Fibroblast of villous mesenchyme (primary cell): ENCODE results near the gene TCN2. TPM values are rescaled to one million over a fixed set of nuclear protein-coding genes. Genes with fewer than 3 reads are reported as not detected.

ENCODE experiments used
- DNase-seq: peaks from one replicate; pipeline ENCODE4 v3.0.0-alpha.2; 2010; ENCODE audit warnings: low read depth
- H3K4me3 ChIP-seq: 2 replicates; pipeline ENCODE4 v1.5.1; 2011; ENCODE audit warnings: low read depth, mild to moderate bottlenecking, low read length
- total RNA-seq: library from RNA; depleted of rRNA; stranded (reverse); fragments of >200 nt; gene quantifications from 2 replicates; pipeline ENCODE4 v1.2.3, GENCODE V29; 2012
- TF ChIP-seq, protein P1 (sequence below): IDR thresholded peaks from 2 replicates; pipeline ENCODE4 v1.5.1; 2012; ENCODE audit warnings: low read depth, mild to moderate bottlenecking, low read length; ENCODE audit not compliant: insufficient read depth

The TCN2 gene
- total RNA-seq, 1 donor = 3.9 TPM

DNA sequence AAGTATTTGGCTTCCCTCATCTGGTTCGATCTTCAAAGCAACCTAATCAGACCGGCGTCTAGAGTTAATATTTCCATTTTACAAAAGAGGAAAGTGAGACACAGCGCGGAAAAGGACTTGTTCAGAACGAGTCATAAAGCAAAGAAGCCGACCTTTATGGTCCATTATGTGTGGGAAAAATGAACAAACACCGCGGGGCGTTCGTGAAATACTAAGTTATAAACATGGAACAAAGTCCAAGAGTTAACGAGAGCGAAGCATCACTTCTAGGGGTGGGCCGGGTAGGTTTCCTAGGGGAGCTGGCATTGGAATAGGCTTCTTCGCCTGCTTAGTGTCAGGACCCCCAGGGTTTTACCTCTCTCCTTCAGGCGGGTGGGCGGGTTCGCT lies 60.1 kb downstream of the TCN2 start:
- TF ChIP-seq, protein P1, sequence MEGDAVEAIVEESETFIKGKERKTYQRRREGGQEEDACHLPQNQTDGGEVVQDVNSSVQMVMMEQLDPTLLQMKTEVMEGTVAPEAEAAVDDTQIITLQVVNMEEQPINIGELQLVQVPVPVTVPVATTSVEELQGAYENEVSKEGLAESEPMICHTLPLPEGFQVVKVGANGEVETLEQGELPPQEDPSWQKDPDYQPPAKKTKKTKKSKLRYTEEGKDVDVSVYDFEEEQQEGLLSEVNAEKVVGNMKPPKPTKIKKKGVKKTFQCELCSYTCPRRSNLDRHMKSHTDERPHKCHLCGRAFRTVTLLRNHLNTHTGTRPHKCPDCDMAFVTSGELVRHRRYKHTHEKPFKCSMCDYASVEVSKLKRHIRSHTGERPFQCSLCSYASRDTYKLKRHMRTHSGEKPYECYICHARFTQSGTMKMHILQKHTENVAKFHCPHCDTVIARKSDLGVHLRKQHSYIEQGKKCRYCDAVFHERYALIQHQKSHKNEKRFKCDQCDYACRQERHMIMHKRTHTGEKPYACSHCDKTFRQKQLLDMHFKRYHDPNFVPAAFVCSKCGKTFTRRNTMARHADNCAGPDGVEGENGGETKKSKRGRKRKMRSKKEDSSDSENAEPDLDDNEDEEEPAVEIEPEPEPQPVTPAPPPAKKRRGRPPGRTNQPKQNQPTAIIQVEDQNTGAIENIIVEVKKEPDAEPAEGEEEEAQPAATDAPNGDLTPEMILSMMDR = no peak
- DNase-seq = no peak
- peak overlapping the region; percentile 90 for H3K4me3 ChIP-seq

DNA sequence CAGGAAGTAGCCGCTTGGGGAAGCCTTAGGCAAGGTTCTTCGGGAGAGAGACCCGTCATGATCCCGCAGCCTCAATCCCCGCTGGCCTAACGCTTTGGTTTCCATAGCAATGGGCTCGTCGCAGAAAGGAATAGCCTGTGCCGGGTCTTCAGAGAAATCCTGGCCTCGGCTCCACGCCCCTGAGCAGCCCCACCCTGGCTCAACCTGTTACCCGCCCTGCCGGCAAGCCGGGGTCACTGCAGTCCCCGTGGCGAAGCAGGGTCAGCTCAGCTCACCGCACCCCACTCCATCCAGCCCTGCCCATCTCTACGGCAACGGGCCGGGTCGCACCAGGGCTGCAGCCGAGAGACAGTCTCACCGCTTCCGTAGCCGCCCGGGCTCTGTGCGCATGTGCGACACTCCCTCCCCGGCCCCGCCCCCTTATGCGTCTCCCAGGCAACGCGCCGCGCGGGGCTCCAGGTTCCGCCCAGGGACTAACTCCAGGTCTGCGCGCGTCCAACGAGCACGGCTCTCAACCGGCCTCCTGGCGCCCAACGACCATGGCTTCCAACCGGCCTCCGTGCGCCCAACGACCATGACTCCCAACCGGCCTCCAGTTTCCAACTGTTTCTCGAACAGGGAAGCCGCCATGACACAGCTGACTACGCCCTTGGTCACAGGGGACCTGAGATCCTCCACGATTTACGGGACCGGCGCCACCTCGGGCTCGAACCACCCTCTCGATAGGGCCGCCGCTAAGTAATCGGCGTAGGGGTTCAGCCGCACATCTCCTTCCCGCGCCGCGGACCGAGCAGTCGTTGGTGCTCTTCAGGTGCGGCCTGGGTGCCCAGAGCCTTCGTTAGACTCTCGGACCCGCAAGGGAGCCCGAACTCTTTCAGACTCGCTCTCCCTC lies 60.8 kb downstream of the TCN2 start, which contains the start of gene DUSP18:
Gene DUSP18, minus strand, starts transcription at position 382 of the 892 bp plus-strand sequence. CDS start 3,872 bp downstream, outside the sequence.
- peak within 1 kb of the TSS; percentile 90 for H3K4me3 ChIP-seq
- peak; percentile 91 for DNase-seq
- TF ChIP-seq, protein P1 = peak; percentile 37

- no peak for DNase-seq
- TF ChIP-seq, protein P1 = no peak
Observed at GRCh38 chr22:30668386-30668710, 61.4 kb downstream of the TCN2 start.

GRCh38 chr22:30671071-30671470 lies 64.1 kb downstream of the TCN2 start:
- TF ChIP-seq, protein P1 = no peak
- H3K4me3 ChIP-seq = no peak overlapping the region
- no peak for DNase-seq

More at GRCh38 chr22:30668386-30668710, 61.4 kb downstream of the TCN2 start:
- peak overlapping the region; percentile 90 for H3K4me3 ChIP-seq

DNA sequence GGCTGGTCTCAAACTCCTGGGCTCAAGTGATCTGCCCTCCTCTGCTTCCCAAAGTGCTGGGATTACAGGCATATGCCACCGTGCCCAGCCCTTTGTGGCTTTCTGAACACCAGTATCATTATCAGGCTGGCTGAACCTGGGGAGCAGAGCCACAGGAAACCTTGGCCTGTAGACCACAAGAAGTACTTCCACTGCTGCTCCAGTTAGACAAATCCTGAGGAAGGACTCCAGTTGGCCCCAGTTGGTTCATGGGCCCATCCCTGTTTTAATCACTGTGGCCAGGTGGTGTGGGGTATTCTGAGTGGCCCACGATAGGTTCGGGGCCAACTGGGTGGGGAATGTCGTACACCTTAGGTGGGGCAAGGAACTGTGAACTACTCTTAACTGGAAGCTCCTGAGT lies 66.2 kb downstream of the TCN2 start:
- DNase-seq = no peak
- TF ChIP-seq, protein P1 = no peak
- no peak overlapping the region for H3K4me3 ChIP-seq

GRCh38 chr22:30674482-30674881 lies 67.5 kb downstream of the TCN2 start:
- no peak overlapping the region for H3K4me3 ChIP-seq
- TF ChIP-seq, protein P1 = no peak
- DNase-seq = no peak
